ENCODE data around the gene RBL1.
"Not testable (repeated sequence)": the region's sequence is repeated elsewhere in the genome, so short reads cannot be mapped to it uniquely, and the experiment has no call there.

The RBL1 gene

GRCh38 chr20:37042986-37043972 is 52.5 kb downstream of the RBL1 start:
- no peak overlapping the region for H3K27ac ChIP-seq
- TF ChIP-seq, protein P1, sequence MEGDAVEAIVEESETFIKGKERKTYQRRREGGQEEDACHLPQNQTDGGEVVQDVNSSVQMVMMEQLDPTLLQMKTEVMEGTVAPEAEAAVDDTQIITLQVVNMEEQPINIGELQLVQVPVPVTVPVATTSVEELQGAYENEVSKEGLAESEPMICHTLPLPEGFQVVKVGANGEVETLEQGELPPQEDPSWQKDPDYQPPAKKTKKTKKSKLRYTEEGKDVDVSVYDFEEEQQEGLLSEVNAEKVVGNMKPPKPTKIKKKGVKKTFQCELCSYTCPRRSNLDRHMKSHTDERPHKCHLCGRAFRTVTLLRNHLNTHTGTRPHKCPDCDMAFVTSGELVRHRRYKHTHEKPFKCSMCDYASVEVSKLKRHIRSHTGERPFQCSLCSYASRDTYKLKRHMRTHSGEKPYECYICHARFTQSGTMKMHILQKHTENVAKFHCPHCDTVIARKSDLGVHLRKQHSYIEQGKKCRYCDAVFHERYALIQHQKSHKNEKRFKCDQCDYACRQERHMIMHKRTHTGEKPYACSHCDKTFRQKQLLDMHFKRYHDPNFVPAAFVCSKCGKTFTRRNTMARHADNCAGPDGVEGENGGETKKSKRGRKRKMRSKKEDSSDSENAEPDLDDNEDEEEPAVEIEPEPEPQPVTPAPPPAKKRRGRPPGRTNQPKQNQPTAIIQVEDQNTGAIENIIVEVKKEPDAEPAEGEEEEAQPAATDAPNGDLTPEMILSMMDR (IDR thresholded peaks at IDR 0.05), result no peak
- TF ChIP-seq ZFX (IDR thresholded peaks at IDR 0.05; ENCODE audit: borderline replicate concordance), result no peak

DNA sequence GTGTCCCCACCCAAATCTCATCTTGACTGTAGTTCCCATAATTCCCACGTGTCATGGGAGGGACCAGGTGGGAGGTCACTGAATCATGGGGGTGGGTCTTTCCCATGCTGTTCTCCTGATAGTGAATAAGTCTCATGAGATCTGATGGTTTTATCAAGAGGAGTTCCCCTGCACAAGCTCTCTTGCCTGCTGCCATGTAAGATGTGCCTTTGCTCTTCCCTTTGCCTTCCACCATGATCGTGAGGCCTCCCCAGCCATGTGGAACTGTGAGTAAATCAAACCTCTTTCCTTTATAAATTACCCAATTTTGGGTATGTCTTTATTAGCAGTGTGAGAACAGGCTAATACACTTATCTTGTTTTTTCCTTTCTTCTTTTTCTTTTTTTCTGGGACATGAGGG is 56.4 kb downstream of the RBL1 start:
- H3K27ac ChIP-seq, result not testable (repeated sequence)

DNA sequence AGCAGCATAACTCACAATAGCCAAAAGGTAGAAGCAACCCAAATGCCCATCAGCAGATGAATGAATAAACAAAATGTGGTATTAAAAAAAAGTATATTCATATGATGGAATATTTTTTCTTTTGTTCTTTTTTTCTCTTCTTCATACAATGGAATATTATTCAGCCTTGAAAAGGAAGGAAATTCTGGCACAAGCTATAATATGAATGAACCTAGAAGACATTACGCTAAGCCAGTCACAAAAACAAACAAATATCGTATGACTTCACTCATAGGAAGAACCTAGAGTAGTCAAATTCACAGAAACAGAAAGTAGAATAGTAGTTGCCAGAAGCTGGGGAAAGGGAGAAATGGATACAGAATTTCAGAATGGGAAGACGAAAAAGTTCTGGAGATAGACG is 63.7 kb downstream of the RBL1 start:
- TF ChIP-seq ZFX (IDR thresholded peaks at IDR 0.05; ENCODE audit: borderline replicate concordance), result no peak
- TF ChIP-seq, protein P1 (IDR thresholded peaks at IDR 0.05), result no peak

GRCh38 chr20:37020636-37021035 is 75.2 kb downstream of the RBL1 start:
- H3K27ac ChIP-seq, result no peak overlapping the region
- TF ChIP-seq, protein P1 (IDR thresholded peaks at IDR 0.05), result no peak
- TF ChIP-seq ZFX (IDR thresholded peaks at IDR 0.05; ENCODE audit: borderline replicate concordance), result no peak

More for the DNA sequence above, 63.7 kb downstream of the RBL1 start:
- H3K27ac ChIP-seq, result no peak overlapping the region

- H3K27ac ChIP-seq, result not testable (repeated sequence)
These were observed 83.2 kb downstream of the RBL1 start for GRCh38 chr20:37012631-37013030.

DNA sequence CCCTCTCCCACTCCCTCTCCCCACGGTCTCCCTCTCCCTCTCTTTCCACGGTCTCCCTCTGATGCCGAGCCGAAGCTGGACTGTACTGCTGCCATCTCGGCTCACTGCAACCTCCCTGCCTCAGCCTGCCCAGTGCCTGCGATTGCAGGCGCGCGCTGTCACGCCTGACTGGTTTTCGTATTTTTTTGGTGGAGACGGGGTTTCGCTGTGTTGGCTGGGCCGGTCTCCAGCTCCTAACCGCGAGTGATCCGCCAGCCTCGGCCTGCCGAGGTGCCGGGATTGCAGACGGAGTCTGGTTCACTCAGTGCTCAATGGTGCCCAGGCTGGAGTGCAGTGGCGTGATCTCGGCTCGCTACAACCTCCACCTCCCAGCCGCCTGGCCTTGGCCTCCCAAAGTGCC is 83.9 kb downstream of the RBL1 start:
- H3K27ac ChIP-seq, result not testable (repeated sequence)

DNA sequence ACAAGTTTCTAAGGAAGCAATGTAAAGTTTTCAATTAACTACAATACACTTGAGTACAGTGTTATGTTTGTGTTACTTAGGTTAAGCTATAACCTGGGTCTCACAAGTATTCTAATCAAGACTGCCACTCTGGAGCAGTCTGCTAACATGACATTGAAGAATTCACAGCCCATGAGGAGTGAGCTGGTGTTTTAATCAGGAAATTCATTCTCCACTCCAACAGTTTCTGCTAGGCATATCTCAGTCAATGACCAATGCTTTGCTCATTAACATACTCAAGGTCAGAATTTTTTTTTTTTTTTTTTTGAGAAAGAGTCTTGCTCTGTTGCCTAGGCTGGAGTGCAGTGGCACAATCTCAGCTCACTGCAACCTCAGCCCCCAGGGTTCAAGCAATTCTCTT is 84.7 kb downstream of the RBL1 start:
- no peak overlapping the region for H3K27ac ChIP-seq
- TF ChIP-seq, protein P1 (IDR thresholded peaks at IDR 0.05), result no peak
- TF ChIP-seq ZFX (IDR thresholded peaks at IDR 0.05; ENCODE audit: borderline replicate concordance), result no peak

GRCh38 chr20:37007898-37008649 is 87.7 kb downstream of the RBL1 start:
- no peak for TF ChIP-seq ZFX (IDR thresholded peaks at IDR 0.05; ENCODE audit: borderline replicate concordance)
- TF ChIP-seq, protein P1 (IDR thresholded peaks at IDR 0.05), result peak; percentile 10; the same call in 1 of the 2 replicates
- H3K27ac ChIP-seq, result peak overlapping the region; percentile 27

- H3K27ac ChIP-seq, result not testable (repeated sequence)
These were observed 90.5 kb downstream of the RBL1 start for GRCh38 chr20:37005062-37005942.

GRCh38 chr20:37001634-37002033 is 94.2 kb downstream of the RBL1 start:
- H3K27ac ChIP-seq, result not testable (repeated sequence)

GRCh38 chr20:37000171-37000570 is 95.6 kb downstream of the RBL1 start:
- not testable (repeated sequence) for H3K27ac ChIP-seq

Measured in 22Rv1 (cell line).